Loucy (cell line): ENCODE data around the gene SYT6.

ENCODE experiments used
- EZH2phosphoT487 ChIP-seq: fragments of 200-600 bp; IDR thresholded peaks from 2 replicates; pipeline ENCODE4 v1.6.1; 2018; ENCODE audit warnings: antibody characterized with exemption, mild to moderate bottlenecking, moderate library complexity, borderline replicate concordance
- TF ChIP-seq, protein P1 (sequence below): fragments of 200-600 bp; sonication (generic); conservative IDR thresholded peaks from 2 replicates; pipeline ENCODE4 v1.5.1; 2014; ENCODE audit warnings: mild to moderate bottlenecking, antibody characterized with exemption, low read length

DNA sequence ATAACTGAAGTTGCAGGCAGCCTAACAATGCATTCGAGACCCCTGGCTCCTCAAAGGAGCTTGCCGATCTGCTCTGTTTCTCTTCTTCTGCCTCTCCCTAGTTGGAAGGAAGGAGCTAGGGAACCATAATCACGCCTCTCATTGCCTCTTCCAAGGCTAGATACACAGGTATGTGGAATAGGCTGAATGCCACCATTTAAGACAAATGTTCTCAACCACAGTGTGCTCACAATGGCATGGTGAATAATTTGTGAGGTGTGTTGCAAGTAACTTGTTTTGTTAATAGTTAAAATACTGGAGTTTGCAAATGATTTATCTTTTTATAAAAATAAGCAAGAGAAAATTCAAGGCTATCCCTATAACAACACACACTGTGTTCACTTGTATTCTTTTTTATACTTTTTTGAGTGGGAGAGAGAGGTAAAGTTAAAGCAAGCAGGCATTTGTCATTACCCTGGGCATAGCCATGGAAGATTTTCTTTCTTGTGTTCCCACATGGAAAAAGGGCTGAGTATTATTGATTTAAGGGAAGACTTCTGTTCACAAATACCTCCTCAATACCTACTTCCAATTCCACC, 45.4 kb upstream of the SYT6 start:
- TF ChIP-seq, protein P1, sequence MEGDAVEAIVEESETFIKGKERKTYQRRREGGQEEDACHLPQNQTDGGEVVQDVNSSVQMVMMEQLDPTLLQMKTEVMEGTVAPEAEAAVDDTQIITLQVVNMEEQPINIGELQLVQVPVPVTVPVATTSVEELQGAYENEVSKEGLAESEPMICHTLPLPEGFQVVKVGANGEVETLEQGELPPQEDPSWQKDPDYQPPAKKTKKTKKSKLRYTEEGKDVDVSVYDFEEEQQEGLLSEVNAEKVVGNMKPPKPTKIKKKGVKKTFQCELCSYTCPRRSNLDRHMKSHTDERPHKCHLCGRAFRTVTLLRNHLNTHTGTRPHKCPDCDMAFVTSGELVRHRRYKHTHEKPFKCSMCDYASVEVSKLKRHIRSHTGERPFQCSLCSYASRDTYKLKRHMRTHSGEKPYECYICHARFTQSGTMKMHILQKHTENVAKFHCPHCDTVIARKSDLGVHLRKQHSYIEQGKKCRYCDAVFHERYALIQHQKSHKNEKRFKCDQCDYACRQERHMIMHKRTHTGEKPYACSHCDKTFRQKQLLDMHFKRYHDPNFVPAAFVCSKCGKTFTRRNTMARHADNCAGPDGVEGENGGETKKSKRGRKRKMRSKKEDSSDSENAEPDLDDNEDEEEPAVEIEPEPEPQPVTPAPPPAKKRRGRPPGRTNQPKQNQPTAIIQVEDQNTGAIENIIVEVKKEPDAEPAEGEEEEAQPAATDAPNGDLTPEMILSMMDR: no peak
- no peak for TF ChIP-seq EZH2phosphoT487
